Measurements from ENCODE around the gene PDE11A. TPM values are rescaled to one million over a fixed set of nuclear protein-coding genes. Genes with fewer than 3 reads are reported as not detected.

The PDE11A gene
- total RNA-seq, 1 donor from 2014 or later = 0.75 TPM

DNA sequence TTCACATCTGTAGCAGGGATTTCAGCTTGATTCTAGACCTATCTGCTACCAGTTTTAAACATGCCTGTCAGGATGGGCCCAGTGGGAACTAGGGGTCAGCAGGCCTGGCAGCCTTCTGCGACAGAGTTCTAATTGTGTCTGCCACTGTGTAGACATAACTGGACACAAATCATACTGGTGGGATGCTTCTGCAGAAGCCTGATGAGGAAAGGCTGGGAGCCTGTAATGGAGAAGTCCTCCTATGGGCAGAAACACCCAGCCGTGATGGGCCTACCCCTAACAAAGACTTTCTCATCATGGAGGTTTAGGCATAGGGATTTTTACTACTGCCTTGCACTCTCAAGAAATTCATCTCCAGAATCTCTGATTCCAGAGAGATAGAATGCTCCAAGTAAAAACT is 166.9 kb downstream of the PDE11A start:
- Histone ChIP-seq H3K27ac (no peak overlapping the region), H3K27me3 (no peaks in the 10 kb centered on the region), H3K9me3 (no peaks in the 10 kb centered on the region), H3K4me1 (no peaks in the 10 kb centered on the region), H3K4me3 (no peak overlapping the region), H3K36me3 (no peaks in the 10 kb centered on the region)
- no peak for DNase-seq (ENCODE audit: low spot score in 2 of 2)
- TF ChIP-seq, protein P1, sequence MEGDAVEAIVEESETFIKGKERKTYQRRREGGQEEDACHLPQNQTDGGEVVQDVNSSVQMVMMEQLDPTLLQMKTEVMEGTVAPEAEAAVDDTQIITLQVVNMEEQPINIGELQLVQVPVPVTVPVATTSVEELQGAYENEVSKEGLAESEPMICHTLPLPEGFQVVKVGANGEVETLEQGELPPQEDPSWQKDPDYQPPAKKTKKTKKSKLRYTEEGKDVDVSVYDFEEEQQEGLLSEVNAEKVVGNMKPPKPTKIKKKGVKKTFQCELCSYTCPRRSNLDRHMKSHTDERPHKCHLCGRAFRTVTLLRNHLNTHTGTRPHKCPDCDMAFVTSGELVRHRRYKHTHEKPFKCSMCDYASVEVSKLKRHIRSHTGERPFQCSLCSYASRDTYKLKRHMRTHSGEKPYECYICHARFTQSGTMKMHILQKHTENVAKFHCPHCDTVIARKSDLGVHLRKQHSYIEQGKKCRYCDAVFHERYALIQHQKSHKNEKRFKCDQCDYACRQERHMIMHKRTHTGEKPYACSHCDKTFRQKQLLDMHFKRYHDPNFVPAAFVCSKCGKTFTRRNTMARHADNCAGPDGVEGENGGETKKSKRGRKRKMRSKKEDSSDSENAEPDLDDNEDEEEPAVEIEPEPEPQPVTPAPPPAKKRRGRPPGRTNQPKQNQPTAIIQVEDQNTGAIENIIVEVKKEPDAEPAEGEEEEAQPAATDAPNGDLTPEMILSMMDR (IDR thresholded peaks at IDR 0.05) = no peak
- intact Hi-C loops (cut with DNase I) = no loop called here

GRCh38 chr2:177902395-177903163 is 170.0 kb downstream of the PDE11A start:
- Histone ChIP-seq H3K27ac (peak overlapping the region in 1 of 2 donors; percentile 48), H3K36me3 (no peaks in the 10 kb centered on the region), H3K9me3 (no peaks in the 10 kb centered on the region), H3K4me3 (no peak overlapping the region), H3K4me1 (no peaks in the 10 kb centered on the region), H3K27me3 (no peaks in the 10 kb centered on the region)
- no peak for DNase-seq (ENCODE audit: low spot score in 2 of 2)
- TF ChIP-seq, protein P1 (IDR thresholded peaks at IDR 0.05) = no peak
- intact Hi-C loops (cut with DNase I) = no loop called here

GRCh38 chr2:177900082-177900481 is 172.5 kb downstream of the PDE11A start:
- Histone ChIP-seq H3K9me3 (no peaks in the 10 kb centered on the region), H3K27me3 (no peaks in the 10 kb centered on the region), H3K4me3 (no peak overlapping the region), H3K4me1 (no peaks in the 10 kb centered on the region), H3K27ac (no peak overlapping the region), H3K36me3 (no peaks in the 10 kb centered on the region)
- TF ChIP-seq, protein P1 (IDR thresholded peaks at IDR 0.05) = no peak
- intact Hi-C loops (cut with DNase I) = no loop called here
- no peak for DNase-seq (ENCODE audit: low spot score in 2 of 2)

DNA sequence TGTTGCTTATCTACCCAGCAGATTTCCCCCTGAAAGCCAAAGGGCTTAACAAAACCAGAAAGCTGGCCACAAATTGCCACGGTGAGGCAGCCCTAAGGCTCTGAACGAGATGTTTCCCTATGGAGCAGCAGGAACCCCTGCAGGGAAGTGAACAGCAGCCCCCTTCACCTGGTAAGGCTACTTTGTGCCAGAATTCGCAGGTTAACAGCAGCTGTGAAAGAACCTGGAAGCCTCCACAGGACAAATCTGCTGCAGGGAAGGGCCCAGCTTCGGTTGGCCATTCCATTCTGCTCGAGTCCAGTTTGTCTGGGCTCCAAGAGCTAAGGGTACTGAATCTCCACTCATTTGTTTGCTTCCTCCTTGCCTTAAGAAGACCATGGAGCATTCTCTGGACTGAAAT is 175.3 kb downstream of the PDE11A start:
- Histone ChIP-seq H3K27me3 (no peaks in the 10 kb centered on the region), H3K9me3 (no peaks in the 10 kb centered on the region), H3K36me3 (no peaks in the 10 kb centered on the region), H3K4me3 (no peak overlapping the region), H3K27ac (no peak overlapping the region), H3K4me1 (no peaks in the 10 kb centered on the region)
- DNase-seq (ENCODE audit: low spot score in 2 of 2) = no peak
- TF ChIP-seq, protein P1 (IDR thresholded peaks at IDR 0.05) = no peak
- intact Hi-C loops (cut with DNase I) = no loop called here

- Histone ChIP-seq H3K4me1 (no peaks in the 10 kb centered on the region), H3K4me3 (no peak overlapping the region), H3K9me3 (no peaks in the 10 kb centered on the region), H3K27ac (no peak overlapping the region), H3K27me3 (no peaks in the 10 kb centered on the region), H3K36me3 (no peaks in the 10 kb centered on the region)
- DNase-seq (ENCODE audit: low spot score in 2 of 2) = no peak
- TF ChIP-seq, protein P1 (IDR thresholded peaks at IDR 0.05) = no peak
- intact Hi-C loops (cut with DNase I) = no loop called here
Measured at GRCh38 chr2:177896587-177896986, 176.0 kb downstream of the PDE11A start.
